ENCODE results near the gene TBC1D22A.

The TBC1D22A gene

DNA sequence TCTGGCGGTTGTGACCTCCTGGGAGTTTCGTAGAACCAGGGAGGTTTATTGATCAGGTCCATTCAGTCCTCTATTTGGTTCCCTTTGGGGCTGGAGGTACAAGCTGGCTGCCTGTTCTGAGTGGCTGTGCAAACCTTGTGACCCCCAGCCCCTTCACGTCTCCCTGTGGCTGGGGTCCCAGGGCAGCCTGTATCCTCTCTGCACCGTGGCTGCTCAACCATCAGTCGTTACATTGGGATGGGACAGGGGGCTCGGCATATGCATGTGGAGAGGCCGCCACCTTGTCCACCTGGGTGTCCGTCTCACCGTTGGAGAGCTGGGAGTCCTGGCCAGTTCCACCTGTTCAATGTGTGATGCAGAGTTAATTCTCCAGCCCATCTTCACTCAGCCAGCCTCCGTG, 195.7 kb downstream of the TBC1D22A start:
- no peak for DNase-seq (ENCODE audit: low read depth in 2 of 2)

DNA sequence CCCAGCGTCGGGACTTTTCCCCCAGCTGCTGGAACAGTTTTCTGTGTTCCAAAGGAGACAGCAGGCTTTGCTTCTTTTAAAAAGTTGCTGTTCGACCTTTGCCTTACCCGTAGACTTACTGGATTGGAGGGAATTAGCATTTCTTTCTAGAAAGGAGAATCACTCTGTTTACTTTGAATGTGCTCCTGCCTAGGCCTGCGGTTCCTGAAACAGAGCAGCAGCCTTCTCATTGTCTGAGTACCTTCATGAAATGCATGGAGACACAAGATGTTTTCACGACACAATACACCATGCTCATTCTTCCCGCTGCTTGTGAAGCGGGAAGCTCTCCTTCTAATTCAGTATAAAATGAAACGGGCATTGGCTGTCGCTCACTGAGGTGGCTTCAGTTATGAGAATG, 196.2 kb downstream of the TBC1D22A start:
- no peak for DNase-seq (ENCODE audit: low read depth in 2 of 2)

DNA sequence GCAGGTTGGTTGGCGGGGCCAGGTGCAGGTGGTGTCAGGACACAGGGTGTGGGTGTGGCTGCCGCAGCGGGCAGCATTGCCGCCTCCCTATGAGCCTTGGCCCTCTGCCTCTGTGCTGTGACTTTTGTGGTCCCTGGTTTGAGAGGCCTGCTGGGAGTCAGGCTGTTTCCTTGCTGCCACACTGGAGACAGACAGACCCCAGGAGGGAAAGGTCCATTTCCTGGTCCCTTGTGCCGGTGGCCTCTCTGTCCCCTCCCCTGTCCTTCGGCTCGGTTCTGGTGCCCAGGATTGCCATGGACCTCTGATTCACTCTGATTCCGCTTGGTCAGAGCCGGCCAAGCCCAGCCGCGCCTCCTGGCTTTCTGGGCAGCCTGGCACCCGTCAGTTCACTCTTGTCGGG, 196.9 kb downstream of the TBC1D22A start:
- no peak for DNase-seq (ENCODE audit: low read depth in 2 of 2)

DNA sequence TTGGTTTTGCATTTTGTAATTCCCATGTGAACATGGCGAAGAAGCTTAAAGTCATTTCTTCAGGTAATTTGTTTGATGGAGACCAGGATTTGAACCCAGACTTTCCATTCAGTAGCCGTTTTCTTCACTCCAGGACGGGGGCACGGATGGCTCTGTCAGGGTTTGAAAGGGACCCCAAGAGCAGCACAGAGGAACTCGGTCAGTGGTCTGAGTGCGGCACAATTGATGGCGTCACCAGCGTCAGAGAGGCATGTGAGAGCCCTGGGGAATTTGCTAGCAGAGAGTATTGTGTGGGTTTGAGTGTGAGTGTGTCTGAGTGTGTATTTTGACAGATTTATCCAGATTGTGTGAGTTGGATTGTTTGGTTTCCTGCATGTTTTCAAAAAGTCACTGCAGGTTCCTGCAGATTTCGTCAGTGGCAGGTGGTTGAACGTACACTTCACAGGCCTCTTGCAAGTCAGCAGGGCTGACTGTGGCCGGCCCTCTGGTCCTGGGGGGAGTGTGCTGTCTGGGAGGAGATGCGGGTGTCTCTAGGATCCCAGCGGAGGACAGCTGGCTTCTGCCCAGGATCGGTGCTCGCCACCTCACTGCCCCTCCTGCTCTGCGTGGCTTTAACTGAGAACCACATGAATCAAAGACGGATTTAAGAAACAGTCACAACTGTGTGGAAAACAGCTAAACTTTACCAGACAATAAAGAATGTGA, 199.3 kb downstream of the TBC1D22A start:
- DNase-seq (ENCODE audit: low read depth in 2 of 2) = no peak

DNA sequence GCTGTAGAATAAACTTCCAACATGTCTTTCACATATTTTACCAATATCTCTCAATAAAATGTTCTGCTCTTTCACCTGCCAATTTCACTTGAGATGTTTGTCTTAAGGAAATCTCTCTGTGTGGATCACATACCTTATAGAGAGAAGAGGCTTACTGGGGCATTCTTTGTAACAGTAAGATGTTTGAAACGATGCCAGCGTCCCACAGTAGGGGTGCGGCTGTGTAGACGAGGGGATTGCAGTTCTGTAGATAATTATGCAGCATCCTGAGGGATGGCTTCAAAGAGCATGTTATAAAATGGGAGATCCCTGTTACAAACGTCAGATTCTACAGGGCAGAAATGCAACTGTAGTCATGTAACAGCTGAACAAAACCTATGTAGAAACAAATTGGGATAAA, 200.0 kb downstream of the TBC1D22A start:
- no peak for DNase-seq (ENCODE audit: low read depth in 2 of 2)

DNA sequence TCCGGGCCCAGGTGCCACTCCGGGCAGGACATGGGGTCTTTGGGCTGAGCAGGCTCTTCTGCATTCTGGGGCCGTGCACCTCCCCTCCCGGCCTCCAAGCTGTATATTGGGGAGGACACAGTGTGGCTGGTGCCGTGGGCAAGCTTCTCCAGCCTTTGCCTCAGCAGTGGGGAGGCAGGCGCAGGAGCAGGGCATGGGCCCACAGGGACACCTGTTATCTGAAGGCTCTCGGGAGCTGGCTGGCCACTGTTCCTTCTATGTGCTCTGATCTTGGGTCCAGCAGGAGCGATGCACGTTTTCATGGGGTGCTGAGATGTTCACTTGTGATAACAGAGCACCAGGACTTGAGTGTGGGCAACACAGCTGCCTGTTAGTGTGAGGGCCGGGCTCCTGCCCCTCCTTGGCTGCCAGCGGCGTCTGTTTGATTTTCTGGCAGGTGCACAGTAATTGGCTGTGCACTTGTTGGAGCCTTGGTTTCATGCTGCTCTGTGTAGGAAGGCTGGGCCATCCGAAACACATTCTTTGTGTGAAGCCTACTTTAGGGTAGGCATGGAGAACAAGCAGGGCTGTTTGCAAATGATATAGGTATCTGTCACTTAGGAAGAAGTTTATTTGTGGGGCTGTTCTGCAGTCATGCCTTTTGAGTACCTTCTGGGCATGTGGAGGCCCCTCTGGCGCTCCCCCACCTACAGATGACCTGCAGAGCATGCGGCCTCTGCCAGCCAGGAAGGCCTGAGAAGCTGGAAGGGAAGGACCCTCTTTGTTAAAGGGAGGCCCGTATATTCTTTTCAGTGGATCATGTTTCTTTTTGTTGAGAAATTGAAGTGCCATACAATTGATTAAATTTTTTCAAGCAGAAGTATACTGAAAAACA, 201.5 kb downstream of the TBC1D22A start:
- no peak for DNase-seq (ENCODE audit: low read depth in 2 of 2)

DNA sequence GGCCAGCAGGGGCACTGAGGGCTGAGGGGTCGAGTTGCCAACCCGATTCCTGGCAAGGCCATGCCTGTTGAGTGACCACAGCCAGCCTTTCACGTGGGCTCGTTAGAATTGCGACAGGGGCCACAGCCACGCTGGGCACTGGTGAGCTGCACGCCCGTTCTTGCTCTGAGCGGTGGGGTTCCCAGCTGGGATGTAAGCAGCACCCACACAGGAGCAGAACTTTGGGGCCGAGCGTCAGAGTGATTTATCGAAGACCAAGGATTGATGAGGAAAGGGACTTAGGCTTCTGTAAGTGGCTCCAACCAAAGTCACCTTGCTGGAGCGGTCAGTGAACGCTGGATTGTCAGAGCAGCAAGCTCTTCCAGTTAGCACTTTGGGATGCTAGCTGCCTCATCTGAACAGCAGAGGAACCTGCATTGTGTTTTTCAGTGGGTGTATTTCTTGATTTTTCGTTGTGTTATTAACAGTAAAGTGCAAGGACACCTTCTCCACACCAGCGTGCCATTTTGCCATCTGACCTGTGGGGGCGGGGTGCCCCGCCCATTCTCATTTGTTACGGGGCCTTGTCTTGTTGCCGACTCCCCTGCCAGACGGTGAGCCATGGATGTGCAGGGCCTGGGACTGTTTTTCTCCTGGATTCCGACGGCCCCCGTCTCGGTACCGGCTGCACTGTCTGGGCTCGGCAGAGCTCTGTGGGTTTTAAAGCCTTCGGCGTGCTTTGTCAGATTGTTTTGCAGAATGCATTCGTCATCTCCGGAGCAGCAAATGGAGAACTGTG, 202.5 kb downstream of the TBC1D22A start:
- no peak for DNase-seq (ENCODE audit: low read depth in 2 of 2)

DNA sequence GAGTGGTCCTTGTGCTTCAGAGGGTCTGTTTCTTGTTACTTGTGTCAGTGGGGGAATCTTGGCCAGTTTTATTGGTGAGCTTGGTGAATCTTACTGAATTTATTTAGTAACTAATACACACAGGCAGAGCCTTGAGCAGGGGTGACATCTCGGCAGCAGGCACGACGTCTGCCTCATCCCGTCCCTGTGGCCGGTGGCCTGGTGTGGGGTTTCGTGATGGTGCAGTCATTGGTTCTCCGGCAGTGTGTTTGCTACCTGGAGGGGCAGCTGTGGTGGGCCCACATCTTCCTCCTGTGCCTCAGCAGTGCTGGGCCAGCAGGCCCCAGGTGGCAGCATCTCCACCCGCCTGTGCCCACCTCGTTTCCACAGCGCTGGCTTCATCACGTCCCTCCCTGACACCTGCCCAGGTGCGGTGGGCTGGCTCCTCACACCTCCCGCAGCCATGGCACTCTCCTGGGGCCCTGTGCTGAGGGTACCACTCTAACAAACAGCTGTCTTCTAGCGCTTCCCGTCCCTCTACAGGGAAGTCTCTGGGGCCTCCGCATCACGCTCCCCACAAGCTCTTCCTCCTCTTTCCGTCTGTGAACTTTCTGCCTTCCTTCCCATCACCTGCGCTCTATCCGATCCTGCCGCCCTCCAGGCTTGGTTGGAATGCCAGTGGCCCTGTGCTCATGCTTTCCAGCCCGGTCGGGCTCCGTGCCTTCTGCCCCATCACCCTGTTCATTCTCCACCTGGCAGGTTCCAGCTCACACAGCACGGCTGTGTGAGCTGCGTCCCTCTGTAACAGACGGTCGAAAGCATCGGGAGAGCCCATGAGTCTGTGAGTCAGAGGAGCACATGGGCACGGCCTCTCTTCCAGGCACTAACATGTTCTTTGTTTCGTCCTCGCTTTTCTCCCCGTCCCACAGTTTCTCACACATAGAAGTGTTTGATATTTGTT, 203.4 kb downstream of the TBC1D22A start:
- DNase-seq (ENCODE audit: low read depth in 2 of 2) = no peak

DNA sequence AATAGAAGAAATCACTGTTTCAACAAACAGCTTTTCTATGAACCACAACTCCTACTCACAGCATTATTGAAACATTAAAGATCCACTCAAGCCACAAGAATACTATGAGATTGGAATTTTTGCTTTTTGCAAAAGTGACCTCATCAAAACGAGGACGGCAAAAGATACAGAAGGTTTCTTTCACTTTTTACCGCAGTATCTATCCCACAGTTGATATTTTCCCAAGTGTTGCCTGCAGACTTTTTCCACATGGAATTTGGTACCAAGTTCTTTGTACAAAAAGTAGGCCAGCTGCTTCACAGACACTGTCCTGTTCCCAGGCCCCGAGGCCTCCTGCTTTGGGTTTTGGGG, 204.0 kb downstream of the TBC1D22A start:
- no peak for DNase-seq (ENCODE audit: low read depth in 2 of 2)

DNA sequence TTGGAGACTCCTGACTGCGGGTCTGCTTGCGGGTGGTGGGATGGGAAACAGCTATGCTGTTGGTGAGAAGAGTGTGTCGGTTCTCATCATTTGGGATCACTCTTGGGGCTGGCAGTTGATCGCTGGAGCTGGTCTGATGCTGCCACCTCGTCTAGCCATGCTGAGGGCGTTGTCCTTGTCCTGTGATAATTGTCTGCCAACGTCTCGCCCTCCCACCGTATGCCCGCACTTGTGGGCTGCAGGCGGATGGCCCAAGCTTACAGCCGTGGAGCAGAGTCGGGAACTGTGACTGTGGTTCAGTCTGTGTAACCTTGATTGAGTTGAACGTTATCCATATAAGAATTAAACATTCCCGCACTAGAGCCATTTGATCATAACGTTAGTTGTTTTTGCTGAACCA, 204.4 kb downstream of the TBC1D22A start:
- DNase-seq (ENCODE audit: low read depth in 2 of 2) = no peak

DNA sequence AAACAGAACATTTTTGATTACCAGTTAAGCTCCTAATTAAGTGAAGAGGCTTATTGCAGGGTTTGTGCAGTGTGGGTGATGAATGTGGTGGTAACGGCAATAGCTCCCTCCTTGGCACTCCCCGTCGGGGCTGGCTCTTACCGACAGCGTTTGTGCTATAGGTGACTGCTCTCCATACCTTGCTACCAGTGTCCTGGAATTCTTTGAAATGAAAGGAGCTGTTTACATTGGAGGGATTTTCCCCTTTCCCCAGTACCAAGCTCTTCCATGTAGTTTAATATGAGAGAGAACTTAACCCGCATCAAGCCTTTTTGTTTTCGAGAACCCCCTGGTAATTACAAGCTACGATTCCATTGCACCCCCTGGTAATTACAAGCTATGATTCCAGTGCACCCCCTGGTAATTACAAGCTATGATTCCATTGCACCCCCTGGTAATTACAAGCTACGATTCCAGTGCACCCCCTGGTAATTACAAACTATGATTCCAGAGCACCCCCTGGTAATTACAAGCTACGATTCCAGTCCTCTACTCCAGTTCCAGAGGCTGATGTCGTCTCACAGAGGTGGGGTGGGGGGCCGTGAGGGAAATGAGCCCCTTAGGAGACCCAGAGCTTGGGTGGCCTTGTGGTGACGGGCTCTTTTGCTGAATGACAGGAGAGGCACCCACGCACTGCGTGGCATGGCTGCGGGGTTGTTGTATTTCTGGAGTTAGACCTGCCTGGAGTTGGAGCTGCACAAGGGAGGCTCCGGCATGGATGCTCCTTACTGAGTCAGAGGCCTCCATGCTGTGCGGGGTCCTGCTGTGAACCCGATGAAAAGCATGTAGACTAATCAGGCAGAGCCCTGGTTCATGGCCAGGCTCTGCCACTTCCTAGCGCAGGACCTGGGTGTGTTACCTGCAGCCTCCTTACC, 205.3 kb downstream of the TBC1D22A start:
- no peak for DNase-seq (ENCODE audit: low read depth in 2 of 2)

DNA sequence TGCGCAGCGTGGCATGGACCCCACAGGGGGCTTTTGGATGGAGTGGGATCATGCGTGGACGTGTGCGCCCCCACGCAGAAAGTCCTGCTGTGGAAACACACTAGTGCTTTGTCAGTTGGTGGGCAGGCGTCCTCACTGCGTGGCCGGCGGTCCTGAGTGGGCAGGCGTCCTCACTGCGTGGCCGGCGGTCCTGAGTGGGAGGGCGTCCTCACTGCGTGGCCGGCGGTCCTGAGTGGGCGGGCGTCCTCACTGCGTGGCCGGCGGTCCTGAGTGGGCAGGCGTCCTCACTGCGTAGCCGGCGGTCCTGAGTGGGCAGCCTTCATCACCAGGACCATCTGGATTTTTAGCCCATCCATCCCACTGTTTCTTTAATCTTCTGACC, 205.9 kb downstream of the TBC1D22A start:
- DNase-seq (ENCODE audit: low read depth in 2 of 2) = no peak

DNA sequence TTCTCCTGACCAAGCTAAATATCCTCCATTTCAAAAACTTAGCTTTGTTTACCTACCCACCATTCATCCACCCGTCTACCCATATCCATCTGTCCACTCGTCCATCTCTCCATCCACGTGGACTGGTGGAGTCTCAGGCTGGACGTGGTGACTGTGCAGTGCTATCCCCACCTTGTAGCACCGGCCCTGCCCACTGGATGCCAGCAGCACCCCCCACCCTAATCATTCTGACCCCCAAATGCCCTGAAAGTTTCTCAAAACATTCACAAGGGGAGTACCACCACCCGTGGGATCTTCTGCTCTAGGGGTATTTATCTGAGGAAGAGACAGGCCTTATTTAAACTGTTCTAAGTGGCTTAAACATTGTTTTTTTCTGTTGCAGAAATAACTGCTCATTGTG, 206.4 kb downstream of the TBC1D22A start:
- DNase-seq (ENCODE audit: low read depth in 2 of 2) = no peak

DNA sequence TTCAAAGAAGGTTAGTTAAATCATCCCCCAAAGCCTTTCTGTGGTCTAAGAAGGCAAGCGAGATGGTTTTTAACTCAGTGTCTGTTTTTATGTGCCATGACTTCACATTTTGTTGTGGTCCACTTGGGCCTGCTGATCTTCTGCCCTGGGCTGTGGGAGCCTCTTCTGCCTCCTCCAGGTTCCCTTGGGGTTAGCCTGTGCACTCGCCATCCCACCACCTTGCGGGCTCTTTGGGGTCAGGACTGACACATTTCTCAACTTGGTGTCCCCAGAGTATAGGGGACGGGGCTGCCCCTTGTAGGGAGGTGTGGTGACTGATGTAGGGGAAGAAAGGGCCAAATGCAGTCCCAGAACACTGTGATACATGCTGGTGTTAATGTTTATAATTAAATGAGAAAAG, 207.0 kb downstream of the TBC1D22A start:
- DNase-seq (ENCODE audit: low read depth in 2 of 2) = no peak

DNA sequence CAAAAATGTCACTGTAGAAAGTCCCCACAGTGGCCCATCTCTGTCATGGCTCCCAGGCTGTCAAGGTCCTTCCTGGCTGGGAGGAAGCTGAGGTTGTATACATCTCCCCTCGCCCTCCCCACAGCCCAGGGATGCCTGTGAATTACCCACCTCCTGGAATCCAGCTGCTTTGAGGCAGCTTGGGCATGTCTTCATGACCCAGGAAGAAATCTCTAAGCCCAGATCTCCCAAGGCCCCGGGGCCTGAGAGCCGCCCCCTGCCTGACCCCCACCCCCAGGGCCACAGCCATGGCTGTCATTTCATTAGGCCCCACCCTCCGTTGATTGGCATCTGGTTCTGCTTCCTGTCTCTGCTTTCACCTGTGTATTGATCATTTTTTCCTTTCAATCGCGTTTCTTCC, 207.5 kb downstream of the TBC1D22A start:
- DNase-seq (ENCODE audit: low read depth in 2 of 2) = no peak

DNA sequence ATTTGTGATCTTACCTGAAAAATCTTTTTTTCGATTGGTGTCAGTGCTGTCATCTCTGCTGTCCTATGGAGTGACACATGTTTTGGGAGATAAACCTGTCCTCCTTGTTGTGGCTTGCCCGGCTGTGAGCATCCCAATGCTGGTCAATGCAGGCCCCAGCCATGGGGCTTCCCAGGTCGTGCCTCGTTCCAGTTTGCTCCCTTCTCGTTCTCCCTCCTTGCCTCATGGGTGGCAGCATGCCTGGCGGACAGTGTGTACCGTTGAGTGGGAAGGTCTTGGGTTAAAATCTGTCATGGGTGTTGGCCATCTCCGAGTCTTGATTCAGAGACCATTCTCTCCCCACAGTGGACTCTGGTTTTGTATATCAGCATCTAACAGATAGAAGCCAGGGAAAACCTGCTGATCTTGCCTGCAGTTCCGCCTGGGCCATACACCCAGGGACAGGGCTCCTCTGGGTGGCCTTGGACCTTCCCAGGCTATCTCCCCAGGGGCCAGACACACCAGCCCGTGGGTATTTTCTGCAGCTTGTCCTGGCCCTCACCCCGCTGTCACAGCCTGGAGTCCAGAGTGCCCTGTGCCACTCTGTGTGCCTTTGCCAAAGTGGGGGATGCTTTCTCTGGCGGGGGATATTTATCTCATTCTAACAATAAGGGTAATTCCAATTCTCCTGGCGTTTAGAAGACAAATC, 208.1 kb downstream of the TBC1D22A start:
- DNase-seq (ENCODE audit: low read depth in 2 of 2) = no peak

DNA sequence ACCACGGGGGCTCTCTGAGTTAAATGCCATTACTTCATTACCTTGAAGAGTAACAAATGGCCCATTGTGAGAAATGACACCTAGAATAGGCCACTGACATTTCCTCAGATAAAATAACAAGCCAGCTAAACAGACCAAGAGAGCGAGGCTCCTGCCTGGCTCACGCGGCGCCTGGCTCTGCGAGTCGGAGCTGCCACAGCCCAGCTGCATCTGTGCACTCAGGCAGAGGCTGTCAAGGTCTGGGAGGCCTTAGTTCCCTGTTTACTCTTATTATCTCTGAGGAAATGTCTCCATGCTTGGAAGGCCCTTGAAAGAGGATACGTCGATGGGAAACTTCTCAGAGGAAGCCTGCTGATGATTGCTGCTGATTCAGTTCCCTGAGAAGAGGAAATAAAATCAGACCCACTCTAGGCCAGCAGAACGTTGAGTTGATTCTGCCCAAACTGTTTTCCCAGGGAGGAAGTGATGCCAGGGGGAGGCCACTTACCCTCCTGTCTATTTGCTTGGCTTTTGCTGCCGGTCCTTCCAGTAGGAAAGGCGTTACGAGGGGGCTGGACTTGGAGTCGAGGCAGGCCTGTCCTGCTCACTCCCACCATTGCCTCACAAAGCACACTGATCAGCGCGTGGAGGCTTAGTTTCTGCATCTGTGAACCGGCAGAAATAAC, 208.8 kb downstream of the TBC1D22A start:
- no peak for DNase-seq (ENCODE audit: low read depth in 2 of 2)

DNA sequence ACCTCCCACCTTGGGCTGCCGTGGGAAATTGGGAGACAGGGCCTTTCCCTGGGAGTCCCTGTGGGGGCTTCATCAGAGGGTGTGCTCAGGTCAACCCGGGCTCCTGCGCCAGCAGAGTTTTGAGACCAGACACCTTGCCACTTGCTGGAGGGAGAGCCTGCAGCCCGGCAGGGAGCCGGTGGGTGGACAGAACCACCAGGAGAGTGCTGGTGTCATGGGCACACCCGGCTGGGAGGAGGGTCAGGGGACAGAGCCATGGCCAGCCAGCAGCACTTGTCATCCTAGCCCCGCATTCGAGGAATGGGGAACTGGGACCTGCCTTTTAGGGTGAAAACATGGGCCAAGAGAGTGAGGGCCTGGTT, 209.3 kb downstream of the TBC1D22A start:
- DNase-seq (ENCODE audit: low read depth in 2 of 2) = no peak

DNA sequence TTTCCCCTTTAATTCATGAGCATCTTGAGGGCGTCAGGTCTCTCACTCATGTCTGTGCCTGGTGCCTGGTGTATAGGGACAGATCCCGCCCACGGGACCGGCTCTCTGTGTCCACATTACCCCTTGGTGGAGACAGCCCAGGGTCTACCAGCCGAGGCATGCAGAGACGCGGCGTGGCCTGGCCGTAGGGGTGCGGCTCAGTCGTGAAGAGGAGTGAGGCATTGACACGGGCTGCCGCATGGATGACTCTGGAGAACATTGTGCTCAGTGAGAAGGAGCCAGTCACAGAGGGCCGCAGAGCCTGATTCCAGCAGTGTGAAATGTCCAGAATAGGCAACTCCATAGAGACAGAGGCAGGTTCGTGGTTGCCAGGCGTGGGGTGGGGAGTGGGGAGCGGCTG, 209.8 kb downstream of the TBC1D22A start:
- no peak for DNase-seq (ENCODE audit: low read depth in 2 of 2)

Measured in fibroblast of skin of left quadriceps (primary cell).